ENCODE results near the gene MKKS. TPM values are rescaled to one million over a fixed set of nuclear protein-coding genes. Genes with fewer than 3 reads are reported as not detected.

Gene MKKS
- total RNA-seq, 1 experiment from 2014 or later: 20.9 TPM

GRCh38 chr20:10478205-10478604 lies 44.2 kb upstream of the MKKS start:
- ATAC-seq: no peak
- Mint-ChIP-seq H3K4me1 (peaks cover 32% of the 10 kb centered on the region), H3K36me3 (no peaks in the 10 kb centered on the region), H3K27me3 (ENCODE audit: low read depth) (no peaks in the 10 kb centered on the region), H3K9me3 (no peaks in the 10 kb centered on the region), H3K27ac (no peak overlapping the region), H3K4me3 (no peak overlapping the region)
- no peak for DNase-seq (ENCODE audit: low spot score)
- TF ChIP-seq JUN (CRISPR knock-in tag; IDR thresholded peaks at IDR 0.05): no peak
- TF ChIP-seq, protein P1, sequence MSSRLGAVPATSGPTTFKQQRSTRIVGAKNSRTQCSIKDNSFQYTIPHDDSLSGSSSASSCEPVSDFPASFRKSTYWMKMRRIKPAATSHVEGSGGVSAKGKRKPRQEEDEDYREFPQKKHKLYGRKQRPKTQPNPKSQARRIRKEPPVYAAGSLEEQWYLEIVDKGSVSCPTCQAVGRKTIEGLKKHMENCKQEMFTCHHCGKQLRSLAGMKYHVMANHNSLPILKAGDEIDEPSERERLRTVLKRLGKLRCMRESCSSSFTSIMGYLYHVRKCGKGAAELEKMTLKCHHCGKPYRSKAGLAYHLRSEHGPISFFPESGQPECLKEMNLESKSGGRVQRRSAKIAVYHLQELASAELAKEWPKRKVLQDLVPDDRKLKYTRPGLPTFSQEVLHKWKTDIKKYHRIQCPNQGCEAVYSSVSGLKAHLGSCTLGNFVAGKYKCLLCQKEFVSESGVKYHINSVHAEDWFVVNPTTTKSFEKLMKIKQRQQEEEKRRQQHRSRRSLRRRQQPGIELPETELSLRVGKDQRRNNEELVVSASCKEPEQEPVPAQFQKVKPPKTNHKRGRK (CRISPR knock-in tag; IDR thresholded peaks at IDR 0.05; ENCODE audit: borderline replicate concordance): no peak
- TF ChIP-seq, protein P2, sequence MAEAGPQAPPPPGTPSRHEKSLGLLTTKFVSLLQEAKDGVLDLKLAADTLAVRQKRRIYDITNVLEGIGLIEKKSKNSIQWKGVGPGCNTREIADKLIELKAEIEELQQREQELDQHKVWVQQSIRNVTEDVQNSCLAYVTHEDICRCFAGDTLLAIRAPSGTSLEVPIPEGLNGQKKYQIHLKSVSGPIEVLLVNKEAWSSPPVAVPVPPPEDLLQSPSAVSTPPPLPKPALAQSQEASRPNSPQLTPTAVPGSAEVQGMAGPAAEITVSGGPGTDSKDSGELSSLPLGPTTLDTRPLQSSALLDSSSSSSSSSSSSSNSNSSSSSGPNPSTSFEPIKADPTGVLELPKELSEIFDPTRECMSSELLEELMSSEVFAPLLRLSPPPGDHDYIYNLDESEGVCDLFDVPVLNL (CRISPR knock-in tag; IDR thresholded peaks at IDR 0.05; ENCODE audit: borderline replicate concordance, low read depth): no peak
- TF ChIP-seq, protein P3, sequence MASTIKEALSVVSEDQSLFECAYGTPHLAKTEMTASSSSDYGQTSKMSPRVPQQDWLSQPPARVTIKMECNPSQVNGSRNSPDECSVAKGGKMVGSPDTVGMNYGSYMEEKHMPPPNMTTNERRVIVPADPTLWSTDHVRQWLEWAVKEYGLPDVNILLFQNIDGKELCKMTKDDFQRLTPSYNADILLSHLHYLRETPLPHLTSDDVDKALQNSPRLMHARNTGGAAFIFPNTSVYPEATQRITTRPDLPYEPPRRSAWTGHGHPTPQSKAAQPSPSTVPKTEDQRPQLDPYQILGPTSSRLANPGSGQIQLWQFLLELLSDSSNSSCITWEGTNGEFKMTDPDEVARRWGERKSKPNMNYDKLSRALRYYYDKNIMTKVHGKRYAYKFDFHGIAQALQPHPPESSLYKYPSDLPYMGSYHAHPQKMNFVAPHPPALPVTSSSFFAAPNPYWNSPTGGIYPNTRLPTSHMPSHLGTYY (CRISPR knock-in tag; IDR thresholded peaks at IDR 0.05): no peak
- TF ChIP-seq ZNF671 (CRISPR knock-in tag; IDR thresholded peaks at IDR 0.05): no peak
- TF ChIP-seq, protein P4, sequence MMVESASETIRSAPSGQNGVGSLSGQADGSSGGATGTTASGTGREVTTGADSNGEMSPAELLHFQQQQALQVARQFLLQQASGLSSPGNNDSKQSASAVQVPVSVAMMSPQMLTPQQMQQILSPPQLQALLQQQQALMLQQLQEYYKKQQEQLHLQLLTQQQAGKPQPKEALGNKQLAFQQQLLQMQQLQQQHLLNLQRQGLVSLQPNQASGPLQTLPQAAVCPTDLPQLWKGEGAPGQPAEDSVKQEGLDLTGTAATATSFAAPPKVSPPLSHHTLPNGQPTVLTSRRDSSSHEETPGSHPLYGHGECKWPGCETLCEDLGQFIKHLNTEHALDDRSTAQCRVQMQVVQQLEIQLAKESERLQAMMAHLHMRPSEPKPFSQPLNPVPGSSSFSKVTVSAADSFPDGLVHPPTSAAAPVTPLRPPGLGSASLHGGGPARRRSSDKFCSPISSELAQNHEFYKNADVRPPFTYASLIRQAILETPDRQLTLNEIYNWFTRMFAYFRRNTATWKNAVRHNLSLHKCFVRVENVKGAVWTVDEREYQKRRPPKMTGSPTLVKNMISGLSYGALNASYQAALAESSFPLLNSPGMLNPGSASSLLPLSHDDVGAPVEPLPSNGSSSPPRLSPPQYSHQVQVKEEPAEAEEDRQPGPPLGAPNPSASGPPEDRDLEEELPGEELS (CRISPR knock-in tag; IDR thresholded peaks at IDR 0.05): no peak
- ChIA-PET CTCF (interaction anchor here (0.5 to 2.1 kb wide), 12 partner anchors 9 to 639 kb away, joined by 3 to 8 read pairs (median 3); partner anchors contain the start of genes MKKS and PAK5), POLR2A (no interaction called here)

DNA sequence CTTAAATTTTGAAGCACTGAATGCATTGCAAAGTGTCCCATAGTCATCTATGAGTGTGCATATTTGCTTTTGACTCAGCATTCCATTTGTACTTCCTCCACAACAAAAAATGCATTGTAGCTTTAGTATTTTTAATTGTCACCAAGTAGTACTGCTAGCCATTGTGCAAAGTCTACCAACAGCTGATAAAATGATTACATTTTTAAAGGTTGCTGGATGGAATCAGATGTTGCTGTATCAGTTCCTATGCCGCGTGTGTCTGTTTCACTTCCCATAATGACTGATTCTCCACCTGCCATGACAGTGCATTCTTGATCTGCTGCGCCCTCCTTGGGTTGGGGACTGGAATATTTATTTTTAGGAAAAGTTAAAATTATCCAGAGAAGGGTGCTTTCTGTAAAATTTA lies 42.3 kb upstream of the MKKS start:
- DNase-seq (ENCODE audit: low spot score) (no peak), ATAC-seq (no peak)
- no peaks in the 10 kb centered on the region for H3K9me3 Mint-ChIP-seq
- no peaks in the 10 kb centered on the region for H3K27me3 Mint-ChIP-seq (ENCODE audit: low read depth)
- TF ChIP-seq NFE2L1 (CRISPR knock-in tag; IDR thresholded peaks at IDR 0.05) (no peak), FOXK1 (CRISPR knock-in tag; IDR thresholded peaks at IDR 0.05) (no peak), MYBL2 (CRISPR knock-in tag; IDR thresholded peaks at IDR 0.05) (no peak), HMGXB4 (CRISPR knock-in tag; IDR thresholded peaks at IDR 0.05) (no peak), SMAD3 (CRISPR knock-in tag; IDR thresholded peaks at IDR 0.05; ENCODE audit: borderline replicate concordance) (no peak), NR2C2 (CRISPR knock-in tag; IDR thresholded peaks at IDR 0.05) (no peak), GRHL2 (CRISPR knock-in tag; IDR thresholded peaks at IDR 0.05; ENCODE audit: insufficient replicate concordance, severe bottlenecking) (no peak), PRRX2 (CRISPR knock-in tag; IDR thresholded peaks at IDR 0.05) (no peak), ZNF121 (CRISPR knock-in tag; IDR thresholded peaks at IDR 0.05) (no peak), KAT7 (CRISPR knock-in tag; IDR thresholded peaks at IDR 0.05; ENCODE audit: borderline replicate concordance) (no peak), ETV6 (CRISPR knock-in tag; IDR thresholded peaks at IDR 0.05) (no peak)
- TF ChIP-seq, protein P5, sequence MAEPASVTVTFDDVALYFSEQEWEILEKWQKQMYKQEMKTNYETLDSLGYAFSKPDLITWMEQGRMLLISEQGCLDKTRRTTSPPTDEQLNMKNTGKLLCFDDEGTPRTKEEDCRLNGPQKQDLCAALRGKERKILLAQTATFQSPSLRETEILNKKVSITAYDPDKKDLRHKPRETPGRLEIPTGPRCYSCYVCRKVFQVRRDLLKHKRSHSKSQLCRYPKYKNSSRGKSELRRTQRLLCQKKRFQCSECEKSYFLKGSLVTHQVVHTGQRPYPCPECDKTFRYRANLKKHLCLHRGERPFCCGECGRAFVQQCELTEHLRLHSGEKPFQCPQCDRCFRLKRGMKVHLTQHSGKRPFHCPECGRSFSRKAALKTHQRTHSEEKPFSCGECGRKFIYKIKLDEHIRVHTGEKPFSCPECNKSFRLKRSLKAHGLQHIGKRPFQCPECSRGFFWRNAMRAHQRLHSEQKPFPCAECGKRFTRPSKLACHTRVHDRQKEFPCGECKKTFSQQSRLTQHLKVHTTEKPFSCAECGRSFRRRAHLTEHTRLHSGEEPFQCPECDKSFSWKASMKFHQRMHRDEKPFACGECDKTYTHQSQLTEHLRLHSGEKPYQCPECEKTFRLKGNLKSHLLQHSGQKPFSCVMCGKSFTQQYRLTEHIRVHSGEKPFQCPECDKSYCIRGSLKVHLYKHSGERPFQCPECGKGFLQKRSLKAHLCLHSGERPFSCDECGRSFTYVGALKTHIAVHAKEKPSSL (CRISPR knock-in tag; conservative IDR thresholded peaks at IDR 0.05): no peak
- no peaks in the 10 kb centered on the region for H3K36me3 Mint-ChIP-seq
- POLR2A ChIA-PET: no interaction called here
- CTCF ChIA-PET: interaction anchor here (0.7 kb wide), 1 partner anchor 174 kb away, joined by 4 read pairs; no protein-coding TSS in a partner anchor
- H3K27ac Mint-ChIP-seq: no peak overlapping the region
- H3K4me3 Mint-ChIP-seq: no peak overlapping the region
- peaks cover 33% of the 10 kb centered on the region for H3K4me1 Mint-ChIP-seq

Measured in WTC11 (cell line).